Measurements from ENCODE around the gene NEUROG1. TPM values are rescaled to one million over a fixed set of nuclear protein-coding genes. Genes with fewer than 3 reads are reported as not detected.
A peak's percentile ranks its signal among the peaks of the same experiment; 100 is the strongest.

The NEUROG1 gene
- total and polyA plus RNA-seq, 7 donors = not detected

DNA sequence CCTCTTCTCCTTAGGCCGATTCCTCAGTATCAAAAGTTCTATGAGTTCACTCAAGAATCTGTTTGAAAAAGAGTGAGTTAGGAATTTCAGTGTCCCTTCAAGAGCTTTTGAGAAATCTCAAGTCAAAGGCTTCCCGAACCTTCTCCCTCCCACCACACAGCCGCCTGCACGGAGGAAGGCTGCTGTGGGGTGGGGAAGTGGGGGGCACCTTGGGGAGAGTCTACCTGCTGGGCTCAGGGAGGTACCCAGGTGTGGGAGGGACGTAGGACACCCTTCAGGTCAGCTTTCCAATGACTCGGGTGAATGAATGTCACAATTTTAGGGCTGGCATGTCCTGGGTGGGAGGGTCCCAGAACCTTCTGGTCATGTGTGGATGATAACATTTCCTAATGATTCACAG lies 25.5 kb upstream of the NEUROG1 start:
- Histone ChIP-seq H3K9me3 (no peaks in the 10 kb centered on the region), H3K36me3 (ENCODE audit: insufficient read depth in 1 of 2, low read depth in 1 of 2) (no peaks in the 10 kb centered on the region), H3K27ac (no peak overlapping the region), H3K4me1 (no peaks in the 10 kb centered on the region), H3K27me3 (ENCODE audit: insufficient read depth in 3 of 3, low read length in 2 of 3) (peaks cover 0 to 18% (median 4%) of the 10 kb centered on the region in 3 donors), H3K4me3 (no peak overlapping the region)
- WGBS, 3 donors = 88 to 95% (median 93%) methylated on average over 6 of the region's 6 CpGs
- TF ChIP-seq, protein P1, sequence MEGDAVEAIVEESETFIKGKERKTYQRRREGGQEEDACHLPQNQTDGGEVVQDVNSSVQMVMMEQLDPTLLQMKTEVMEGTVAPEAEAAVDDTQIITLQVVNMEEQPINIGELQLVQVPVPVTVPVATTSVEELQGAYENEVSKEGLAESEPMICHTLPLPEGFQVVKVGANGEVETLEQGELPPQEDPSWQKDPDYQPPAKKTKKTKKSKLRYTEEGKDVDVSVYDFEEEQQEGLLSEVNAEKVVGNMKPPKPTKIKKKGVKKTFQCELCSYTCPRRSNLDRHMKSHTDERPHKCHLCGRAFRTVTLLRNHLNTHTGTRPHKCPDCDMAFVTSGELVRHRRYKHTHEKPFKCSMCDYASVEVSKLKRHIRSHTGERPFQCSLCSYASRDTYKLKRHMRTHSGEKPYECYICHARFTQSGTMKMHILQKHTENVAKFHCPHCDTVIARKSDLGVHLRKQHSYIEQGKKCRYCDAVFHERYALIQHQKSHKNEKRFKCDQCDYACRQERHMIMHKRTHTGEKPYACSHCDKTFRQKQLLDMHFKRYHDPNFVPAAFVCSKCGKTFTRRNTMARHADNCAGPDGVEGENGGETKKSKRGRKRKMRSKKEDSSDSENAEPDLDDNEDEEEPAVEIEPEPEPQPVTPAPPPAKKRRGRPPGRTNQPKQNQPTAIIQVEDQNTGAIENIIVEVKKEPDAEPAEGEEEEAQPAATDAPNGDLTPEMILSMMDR (IDR thresholded peaks at IDR 0.05) = no peak
- intact Hi-C loops (cut with DNase I) = loop anchor here (2.0 to 10.0 kb wide), 3 partner anchors 164 to 271 kb away; partner anchors contain the start of gene SLC25A48 (in 1 of the 2)
- no peak for ATAC-seq
- no peak for DNase-seq

DNA sequence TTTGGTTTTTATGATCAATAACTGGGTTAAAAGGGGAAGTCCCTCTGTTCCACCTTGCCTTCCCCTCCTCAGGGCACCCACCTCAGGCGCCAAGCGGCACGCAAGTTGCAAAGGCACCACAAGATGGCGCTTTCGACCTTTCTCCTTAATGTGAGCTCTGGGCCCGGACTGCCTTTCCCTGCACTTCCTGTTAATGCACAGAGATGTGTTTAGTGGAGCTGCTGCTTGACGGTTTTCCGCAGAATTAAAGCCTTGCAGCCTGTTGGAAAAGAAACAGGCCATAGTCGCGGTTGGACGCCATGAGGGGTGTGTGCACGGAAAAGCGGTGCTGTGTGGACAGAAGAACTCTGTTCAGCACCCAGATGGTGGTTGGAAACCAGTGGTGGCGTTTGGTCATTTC lies 25.1 kb upstream of the NEUROG1 start:
- intact Hi-C loops (cut with DNase I) = loop anchor here (2.0 to 10.0 kb wide), 3 partner anchors 164 to 271 kb away; partner anchors contain the start of gene SLC25A48 (in 1 of the 2)
- TF ChIP-seq, protein P1 (IDR thresholded peaks at IDR 0.05) = peak; percentile 79
- no peaks in the 10 kb centered on the region for H3K9me3 ChIP-seq
- no peaks in the 10 kb centered on the region for H3K36me3 ChIP-seq (ENCODE audit: insufficient read depth in 1 of 2, low read depth in 1 of 2)
- ATAC-seq (peak; percentile 69 to 88 (median 85)), DNase-seq (peak; percentile 72 to 81)
- no peaks in the 10 kb centered on the region for H3K4me1 ChIP-seq
- H3K27me3 ChIP-seq (ENCODE audit: insufficient read depth in 3 of 3, low read length in 2 of 3) = peaks cover 0 to 18% (median 4%) of the 10 kb centered on the region in 3 donors
- no peak overlapping the region for H3K27ac ChIP-seq
- 15 to 17% (median 17%) methylated on average over 14 of the region's 14 CpGs for WGBS, 3 donors
- no peak overlapping the region for H3K4me3 ChIP-seq

DNA sequence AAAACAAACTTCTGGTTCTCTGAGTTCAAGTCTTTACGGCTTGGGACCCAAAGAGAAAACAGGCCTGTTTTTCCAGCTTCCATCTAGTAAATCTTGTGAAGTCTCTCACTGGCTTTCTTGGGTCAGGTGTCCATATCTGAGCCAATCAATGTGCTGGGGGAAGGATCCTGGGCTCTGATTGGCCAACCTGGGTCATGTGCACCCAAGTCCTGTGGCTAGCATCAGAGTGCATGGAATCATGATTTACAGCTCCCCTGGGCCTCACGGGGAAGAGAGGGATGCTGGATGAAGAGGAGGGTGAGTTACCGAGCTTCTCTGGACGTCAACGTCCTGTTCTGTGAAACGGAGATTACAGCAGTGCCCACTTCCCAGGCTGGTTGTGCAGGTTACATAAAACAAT lies 23.6 kb upstream of the NEUROG1 start:
- intact Hi-C loops (cut with DNase I) = no loop called here
- WGBS, 3 donors = 36 to 48% (median 42%) methylated on average over 6 of the region's 6 CpGs
- TF ChIP-seq, protein P1 (IDR thresholded peaks at IDR 0.05) = no peak
- Histone ChIP-seq H3K36me3 (ENCODE audit: insufficient read depth in 1 of 2, low read depth in 1 of 2) (no peaks in the 10 kb centered on the region), H3K9me3 (no peaks in the 10 kb centered on the region), H3K27ac (no peak overlapping the region), H3K4me1 (no peaks in the 10 kb centered on the region), H3K27me3 (ENCODE audit: insufficient read depth in 3 of 3, low read length in 2 of 3) (peaks cover 0 to 24% (median 4%) of the 10 kb centered on the region in 3 donors), H3K4me3 (no peak overlapping the region)
- ATAC-seq = no peak
- DNase-seq = no peak

DNA sequence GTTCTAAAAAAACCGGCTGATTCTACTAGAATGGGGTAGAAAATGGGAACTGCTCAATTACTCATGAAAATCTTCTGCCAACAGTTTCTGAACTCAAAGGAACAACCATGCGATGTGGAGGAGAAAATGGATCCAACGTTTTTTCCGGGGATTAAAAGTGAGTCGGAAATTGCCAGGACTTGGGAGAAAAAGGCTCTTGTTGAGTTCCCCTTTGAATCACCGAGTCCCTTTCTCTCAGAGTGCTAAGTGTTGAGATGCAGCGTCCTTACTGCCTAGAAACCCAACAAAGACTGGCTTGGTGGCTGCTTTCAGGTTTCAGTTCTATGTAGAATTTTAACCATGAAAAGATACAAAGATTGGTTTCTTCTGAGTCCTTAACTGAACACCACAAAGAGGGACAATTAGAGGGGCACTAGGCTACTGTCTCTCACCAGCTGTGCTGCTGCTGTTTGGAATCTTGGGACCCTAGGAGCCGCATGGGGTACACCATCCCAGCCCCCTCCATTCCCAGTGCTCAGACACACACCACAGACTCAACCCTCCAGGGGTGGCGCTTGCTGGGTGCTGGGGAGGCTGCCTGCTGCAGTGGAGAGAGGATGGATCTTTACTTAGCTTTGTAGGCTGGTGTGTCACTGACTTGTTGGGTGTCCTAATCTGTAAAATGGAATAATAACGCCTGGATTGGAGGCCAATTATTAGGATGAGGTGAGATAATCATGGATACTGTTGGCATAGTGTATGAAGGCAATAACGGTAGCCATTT lies 21.5 kb upstream of the NEUROG1 start:
- Histone ChIP-seq H3K36me3 (ENCODE audit: insufficient read depth in 1 of 2, low read depth in 1 of 2) (no peaks in the 10 kb centered on the region), H3K4me3 (no peak overlapping the region), H3K27me3 (ENCODE audit: insufficient read depth in 3 of 3, low read length in 2 of 3) (peaks cover 0 to 24% (median 7%) of the 10 kb centered on the region in 3 donors), H3K27ac (no peak overlapping the region), H3K4me1 (no peaks in the 10 kb centered on the region), H3K9me3 (no peaks in the 10 kb centered on the region)
- intact Hi-C loops (cut with DNase I) = no loop called here
- no peak for ATAC-seq
- TF ChIP-seq, protein P1 (IDR thresholded peaks at IDR 0.05) = no peak
- no peak for DNase-seq
- WGBS, 3 donors = 47 to 61% (median 51%) methylated on average over 11 of the region's 11 CpGs

Measured in psoas muscle (tissue), 8 donors.